Upper lobe of left lung (tissue), 6 donors: ENCODE data around the gene BOLA2. TPM values are rescaled to one million over a fixed set of nuclear protein-coding genes. Genes with fewer than 3 reads are reported as not detected.
"Not testable (repeated sequence)": the region's sequence is repeated elsewhere in the genome, so short reads cannot be mapped to it uniquely, and the experiment has no call there.

ENCODE experiments used
- ATAC-seq, 2 donors: fragments of 200-7000 bp; cut with Tn5 transposase; one replicate each; pipeline ENCODE4 v1.9.1; 2022; ENCODE audit warnings: mild to moderate bottlenecking in 2 of 2, moderate library complexity in 2 of 2; ENCODE audit not compliant: low FRiP score in 2 of 2
- DNase-seq, 2 donors: peaks; one replicate each; pipeline ENCODE4 v3.0.0-alpha.2; 2019 to 2020
- H3K27ac ChIP-seq, 4 donors: fragments of 200-600 bp; sonication (generic); one replicate each; pipeline ENCODE4 v1.5.1; 2016 to 2019
- H3K27me3 ChIP-seq, 4 donors: fragments of 200-600 bp; sonication (generic); one replicate each; pipeline ENCODE4 v1.5.1; 2017 to 2019
- H3K36me3 ChIP-seq, 4 donors: fragments of 200-600 bp; sonication (generic); one replicate each; pipeline ENCODE4 v1.5.1; 2016 to 2019
- H3K4me1 ChIP-seq, 4 donors: fragments of 200-600 bp; sonication (generic); one replicate each; pipeline ENCODE4 v1.5.1; 2018 to 2019
- H3K4me3 ChIP-seq, 4 donors: fragments of 200-600 bp; sonication (generic); one replicate each; pipeline ENCODE4 v1.5.1; 2017 to 2019; ENCODE audit warnings: mild to moderate bottlenecking in 2 of 4, moderate library complexity in 1 of 4
- H3K9me3 ChIP-seq, 4 donors: fragments of 200-600 bp; sonication (generic); one replicate each; pipeline ENCODE4 v1.5.1; 2018 to 2019
- WGBS, 2 donors: methylation state at CpG; one replicate each; pipeline ENCODE4 v1.1.5; 2017 to 2018; 5-methylcytosine and 5-hydroxymethylcytosine counted together
- small RNA-seq, 4 donors: library from RNA; depleted of rRNA; stranded (forward); fragments of <200 nt; gene quantifications; one replicate each; pipeline ENCODE3, GENCODE V24; 2016
- total RNA-seq, 6 donors: library from RNA; depleted of rRNA in 4 of 6; stranded (reverse); fragments of >200 nt in 4 of 6; gene quantifications; one replicate each; pipeline versions ENCODE4 v1.1.0 to v1.2.1, GENCODE V29; 2016 to 2021
- donor health status: DM: no; HTN: no; CAD: no; lungs with moderate emphysema.
- donor health status: DM: no; HTN: yes; CAD: no; lungs with severe emphysema.

The BOLA2 gene
- total RNA-seq, 6 donors from 2014 or later, result 3.9 to 19.9 (median 13.1) TPM

DNA sequence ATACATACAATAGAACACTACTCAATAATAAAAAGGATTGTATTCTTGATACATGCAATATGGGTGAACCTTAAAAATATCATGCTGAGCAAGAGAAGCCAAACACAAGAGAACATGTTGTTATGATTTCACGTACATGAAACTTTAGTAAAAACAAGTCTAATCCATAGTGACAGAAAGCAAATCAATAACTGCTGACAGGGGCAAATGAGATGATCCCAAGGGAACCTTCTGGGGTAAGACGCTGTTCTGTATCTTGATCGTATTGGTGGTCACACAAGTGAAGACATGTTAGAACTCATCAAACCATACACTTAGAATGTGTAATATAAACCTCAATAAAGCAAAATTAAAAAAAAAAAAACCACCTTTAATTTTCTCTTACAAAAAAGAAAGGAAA, 28.8 kb downstream of the BOLA2 start:
- 93 to 94% methylated on average over 3 of the region's 3 CpGs for WGBS, 2 donors
- not testable (repeated sequence) for H3K36me3 ChIP-seq, ATAC-seq, H3K4me1 ChIP-seq, H3K27ac ChIP-seq, H3K9me3 ChIP-seq, H3K4me3 ChIP-seq, H3K27me3 ChIP-seq, DNase-seq

DNA sequence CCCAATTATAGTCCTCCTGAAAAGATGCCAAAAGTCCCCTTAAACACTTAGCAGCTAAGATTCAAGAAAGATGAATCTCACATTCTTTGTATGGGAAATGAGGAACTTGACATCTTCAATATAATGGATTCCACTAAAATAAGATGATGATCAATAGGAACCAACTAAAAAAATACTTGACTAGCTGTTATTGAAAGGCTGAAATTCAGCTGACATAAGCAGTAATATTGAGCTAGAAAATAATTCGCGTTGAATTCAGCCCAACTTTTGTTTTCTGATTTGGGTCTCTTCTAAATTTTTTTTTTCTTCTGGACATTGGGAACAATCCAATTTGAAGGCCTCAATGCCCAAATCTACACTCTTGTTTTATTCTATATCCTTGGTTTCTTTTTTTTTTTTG, 30.6 kb downstream of the BOLA2 start:
- ATAC-seq, H3K36me3 ChIP-seq, H3K4me3 ChIP-seq, DNase-seq, H3K4me1 ChIP-seq, H3K27ac ChIP-seq, H3K27me3 ChIP-seq, H3K9me3 ChIP-seq: not testable (repeated sequence)
- 99 to 100% methylated on average over 2 of the region's 2 CpGs for WGBS, 2 donors

DNA sequence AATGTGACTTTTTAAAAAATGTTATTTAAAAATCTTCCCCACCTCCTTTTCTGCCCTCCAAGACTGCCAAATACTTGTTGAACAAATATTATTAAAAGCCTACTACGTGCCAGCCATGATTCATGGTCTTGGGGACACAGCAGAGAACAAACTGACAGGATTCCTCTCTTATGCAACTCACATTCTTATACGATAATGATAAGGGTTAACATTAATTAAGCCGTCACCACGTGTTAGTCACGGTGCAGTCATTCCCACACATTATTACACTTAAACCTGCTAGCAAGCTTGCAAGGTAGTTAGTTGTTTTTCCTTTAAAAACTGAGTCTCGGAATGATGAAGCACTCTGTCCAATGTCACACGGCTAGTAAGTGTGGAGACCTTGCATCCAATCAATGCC, 48.9 kb downstream of the BOLA2 start:
- not testable (repeated sequence) for H3K27me3 ChIP-seq, H3K36me3 ChIP-seq, H3K4me1 ChIP-seq, H3K4me3 ChIP-seq, ATAC-seq, H3K27ac ChIP-seq, H3K9me3 ChIP-seq, DNase-seq
- 76 to 88% methylated on average over 5 to 7 of the region's 7 CpGs for WGBS, 2 donors

Small RNAs within 50 kb of the gene (small RNA-seq; reads per million reads assigned to genes)
- gene AC133555.2, result 0 reads per million in 4 donors

Other genes starting within 250 kb of the BOLA2 start
- gene NPIPB11, start 47.6 kb downstream of the BOLA2 start, total RNA-seq, result 1 to 10 TPM in 5 of 6 donors, under 1 TPM in 1; 0.30 to 4.2 (median 1.8) TPM
- 10 to 100 TPM in 4 of 6 donors, 1 to 10 TPM in 1, not detected in 1; 9.6 to 28.0 (median 12.3) TPM for gene SLX1B, start 182 bp upstream of the BOLA2 start, total RNA-seq
- gene SULT1A4, start 5.6 kb upstream of the BOLA2 start, total RNA-seq, result 10 to 100 TPM in 5 of 6 donors, 1 to 10 TPM in 1; 8.9 to 21.0 (median 16.2) TPM
- 100 to 1,000 TPM in 2 of 6 donors, 10 to 100 TPM in 4; 29.2 to 444 (median 50.9) TPM for gene NPIPB12, start 52.1 kb upstream of the BOLA2 start, total RNA-seq
- 100 to 1,000 TPM in 1 of 6 donors, 10 to 100 TPM in 5; 16.8 to 112 (median 39.7) TPM for gene SPN, start 208.9 kb upstream of the BOLA2 start, total RNA-seq
- gene QPRT, start 224.8 kb upstream of the BOLA2 start, total RNA-seq, result 10 to 100 TPM in 3 of 6 donors, 1 to 10 TPM in 3; 4.8 to 17.8 (median 9.8) TPM